Adrenal gland (tissue), 12 donors: ENCODE results near the gene BIK. TPM values are rescaled to one million over a fixed set of nuclear protein-coding genes. Genes with fewer than 3 reads are reported as not detected.

ENCODE experiments used
- DNase-seq, 7 donors: peaks; one replicate each; pipeline ENCODE4 v3.0.0-alpha.2; 2019 to 2020
- H3K27ac ChIP-seq, 5 donors: fragments of 200-600 bp; sonication (generic) in 4 of 5; 1 replicate in 3 of 5; 2 replicates in 2 of 5; pipeline versions ENCODE4 v1.5.1 to v1.8.0; 2016 to 2020; ENCODE audit warnings: mild to moderate bottlenecking in 1 of 5
- H3K27me3 ChIP-seq: fragments of 200-600 bp; 2 replicates; pipeline ENCODE4 v1.8.0; 2021
- H3K36me3 ChIP-seq, 2 donors: fragments of 200-600 bp; replicated peaks in 1 of 2; 1 replicate in 1 of 2; 2 replicates in 1 of 2; pipeline versions ENCODE4 v1.5.1 to v1.8.0; 2018 to 2022
- H3K4me1 ChIP-seq, 2 donors: fragments of 200-600 bp; replicated peaks in 1 of 2; 1 replicate in 1 of 2; 2 replicates in 1 of 2; pipeline versions ENCODE4 v1.5.1 to v1.8.0; 2018 to 2021
- H3K4me3 ChIP-seq, 4 donors: fragments of 200-600 bp; sonication (generic) in 3 of 4; one replicate each; pipeline ENCODE4 v1.5.1; 2016 to 2018
- H3K9me3 ChIP-seq, 3 donors: fragments of 200-600 bp; sonication (generic) in 1 of 3; replicated peaks in 1 of 3; 1 replicate in 2 of 3; 2 replicates in 1 of 3; pipeline versions ENCODE4 v1.5.1 to v1.8.0; 2016 to 2021
- CTCF ChIP-seq, 6 experiments: fragments of 450-650 bp in 4 of 6; fragments of 200-600 bp in 2 of 6; sonication (generic) in 1 of 6; IDR thresholded peaks; 1 replicate in 5 of 6; 2 replicates in 1 of 6; pipeline versions ENCODE4 v1.5.1 to v1.8.0; 2016 to 2021; ENCODE audit warnings: antibody characterized with exemption in 6 of 6, mild to moderate bottlenecking in 2 of 6, moderate library complexity in 1 of 6
- POLR2A ChIP-seq, 2 donors: fragments of 450-650 bp; IDR thresholded peaks; one replicate each; pipeline ENCODE4 v1.6.1; 2017; ENCODE audit warnings: antibody characterized with exemption in 2 of 2, mild to moderate bottlenecking in 2 of 2, moderate library complexity in 1 of 2
- WGBS, 4 donors: extraction: QIAGEN DNeasy Blood & Tissue Kit in 2 of 4; methylation state at CpG; one replicate each; pipeline versions ENCODE4 v1.1.5 to v1.1.7; 2013 to 2017; 5-methylcytosine and 5-hydroxymethylcytosine counted together
- intact Hi-C, 2 donors: fragments of 100-400 bp; cut with DNase I; formaldehyde crosslinking; loops; one replicate each; pipeline versions ENCODE4 v1.14.1 to v1.15.0; 2022 to 2023
- polyA plus RNA-seq, 3 donors: library from polyadenylated mRNA; stranded (reverse); fragments of 200-250 nt in 2 of 3; fragments of 350-450 nt in 1 of 3; fragmentation: Illumina TruSeq in 1 of 3; extraction: RNeasy Lipid Tissue Mini Kit (QIAGEN cat#74804) in 1 of 3; gene quantifications; one replicate each; pipeline ENCODE4 v1.2.3, GENCODE V29; 2013 to 2014
- total RNA-seq, 9 donors: library from RNA; depleted of rRNA in 4 of 9; stranded (reverse); fragments of >200 nt in 4 of 9; fragments of 120-200 nt in 1 of 9; fragmentation: NEBNext Ultra II Directional in 1 of 9; extraction: Animal tissue kit (Norgen Biotek cat#: 25700) in 1 of 9; gene quantifications; one replicate each; pipeline versions ENCODE4 v1.1.0 to v1.2.4, GENCODE V29; 2013 to 2023
- donor health status: healthy with polysubstance abuse.
- donor health status: Bipolar disorder and iron deficiency.
- donor health status: DM: yes; HTN: yes; CAD: no.
- donor health status: DM: no; HTN: no; CAD: no.
- donor health status: DM: no; HTN: no; CAD: no.
- donor health status: DM: yes; HTN: yes; CAD: no.

The BIK gene
- total and polyA plus RNA-seq, 12 donors: 1.7 to 7.4 (median 3.0) TPM; not detected in 1

- TF ChIP-seq POLR2A (IDR thresholded peaks at IDR 0.05): no peak
- TF ChIP-seq CTCF (IDR thresholded peaks at IDR 0.05): no peak
- Histone ChIP-seq H3K36me3 (peaks cover 0 to 73% of the 10 kb centered on the region in 2 donors), H3K27me3 (no peaks in the 10 kb centered on the region), H3K9me3 (no peaks in the 10 kb centered on the region), H3K4me3 (no peak overlapping the region), H3K4me1 (no peaks in the 10 kb centered on the region), H3K27ac (no peak overlapping the region)
- no peak for DNase-seq
- intact Hi-C loops: no loop called here
- 78 to 86% (median 82%) methylated on average over 4 to 12 of the region's 12 CpGs for WGBS, 4 donors
These were observed 61.1 kb downstream of the BIK start for GRCh38 chr22:43171607-43172006.

- DNase-seq: peak in 1 of 7 donors; percentile 6
- Histone ChIP-seq H3K27me3 (no peaks in the 10 kb centered on the region), H3K36me3 (peaks cover 0 to 73% of the 10 kb centered on the region in 2 donors), H3K4me1 (no peaks in the 10 kb centered on the region), H3K9me3 (no peaks in the 10 kb centered on the region), H3K27ac (no peak overlapping the region), H3K4me3 (no peak overlapping the region)
- TF ChIP-seq POLR2A (IDR thresholded peaks at IDR 0.05): no peak
- TF ChIP-seq CTCF (IDR thresholded peaks at IDR 0.05): no peak
- intact Hi-C loops: no loop called here
- WGBS, 4 donors: 84 to 95% (median 92%) methylated on average over 17 to 19 of the region's 19 CpGs
These were observed 61.6 kb downstream of the BIK start for GRCh38 chr22:43172191-43172590.

- no peaks in the 10 kb centered on the region for H3K9me3 ChIP-seq
- no peak overlapping the region for H3K4me3 ChIP-seq
- no peaks in the 10 kb centered on the region for H3K27me3 ChIP-seq
- H3K36me3 ChIP-seq: peaks cover 0 to 61% of the 10 kb centered on the region in 2 donors
- no peak for DNase-seq
- WGBS, 4 donors: 96 to 100% (median 96%) methylated on average over 1 to 9 of the region's 9 CpGs; no CpG with 5 or more reads in 1 of the 4 donors
- no peak overlapping the region for H3K27ac ChIP-seq
- no peak for TF ChIP-seq POLR2A (IDR thresholded peaks at IDR 0.05)
- intact Hi-C loops: no loop called here
- H3K4me1 ChIP-seq: no peaks in the 10 kb centered on the region
These were observed 63.0 kb downstream of the BIK start for GRCh38 chr22:43173566-43173965.

GRCh38 chr22:43173976-43174720 is 63.6 kb downstream of the BIK start:
- 92 to 94% (median 93%) methylated on average over 15 to 39 of the region's 39 CpGs for WGBS, 4 donors
- peaks cover 0 to 63% of the 10 kb centered on the region in 2 donors for H3K36me3 ChIP-seq
- H3K4me1 ChIP-seq: no peaks in the 10 kb centered on the region
- no peak for DNase-seq
- H3K27me3 ChIP-seq: no peaks in the 10 kb centered on the region
- TF ChIP-seq POLR2A (IDR thresholded peaks at IDR 0.05) (no peak), CTCF (IDR thresholded peaks at IDR 0.05) (no peak)
- H3K9me3 ChIP-seq: no peaks in the 10 kb centered on the region
- no peak overlapping the region for H3K4me3 ChIP-seq
- no peak overlapping the region for H3K27ac ChIP-seq
- intact Hi-C loops: no loop called here
